Measurements from ENCODE around the gene C2CD2.

DNA sequence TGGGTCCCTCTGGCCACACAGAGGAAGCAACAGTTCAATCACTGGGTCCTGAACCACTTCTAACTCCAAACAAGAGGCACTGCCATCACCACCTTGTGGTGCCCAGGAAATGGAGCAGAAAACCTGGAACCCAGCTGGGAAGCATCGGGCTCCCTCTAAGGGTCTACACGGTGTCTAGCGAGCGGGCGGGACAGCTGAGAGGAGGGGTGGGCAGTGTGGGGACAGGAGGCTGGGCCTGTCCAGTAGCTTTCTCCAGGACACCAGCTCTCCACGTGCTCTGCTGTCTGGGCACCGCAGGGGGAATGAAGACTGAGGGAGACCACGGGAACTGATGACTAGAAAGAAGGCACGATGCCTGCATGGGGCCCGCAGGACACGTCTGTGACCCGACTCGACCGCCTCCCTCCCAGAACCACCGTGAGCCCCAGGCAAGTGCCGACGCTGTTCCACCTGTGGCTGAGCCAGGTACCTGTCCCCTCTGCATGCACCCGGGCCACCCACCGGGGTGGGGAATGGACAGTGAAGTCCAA lies 69.3 kb downstream of the C2CD2 start:
- TF ChIP-seq, protein P1, sequence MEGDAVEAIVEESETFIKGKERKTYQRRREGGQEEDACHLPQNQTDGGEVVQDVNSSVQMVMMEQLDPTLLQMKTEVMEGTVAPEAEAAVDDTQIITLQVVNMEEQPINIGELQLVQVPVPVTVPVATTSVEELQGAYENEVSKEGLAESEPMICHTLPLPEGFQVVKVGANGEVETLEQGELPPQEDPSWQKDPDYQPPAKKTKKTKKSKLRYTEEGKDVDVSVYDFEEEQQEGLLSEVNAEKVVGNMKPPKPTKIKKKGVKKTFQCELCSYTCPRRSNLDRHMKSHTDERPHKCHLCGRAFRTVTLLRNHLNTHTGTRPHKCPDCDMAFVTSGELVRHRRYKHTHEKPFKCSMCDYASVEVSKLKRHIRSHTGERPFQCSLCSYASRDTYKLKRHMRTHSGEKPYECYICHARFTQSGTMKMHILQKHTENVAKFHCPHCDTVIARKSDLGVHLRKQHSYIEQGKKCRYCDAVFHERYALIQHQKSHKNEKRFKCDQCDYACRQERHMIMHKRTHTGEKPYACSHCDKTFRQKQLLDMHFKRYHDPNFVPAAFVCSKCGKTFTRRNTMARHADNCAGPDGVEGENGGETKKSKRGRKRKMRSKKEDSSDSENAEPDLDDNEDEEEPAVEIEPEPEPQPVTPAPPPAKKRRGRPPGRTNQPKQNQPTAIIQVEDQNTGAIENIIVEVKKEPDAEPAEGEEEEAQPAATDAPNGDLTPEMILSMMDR (IDR thresholded peaks at IDR 0.05), result no peak
- no peak for TF ChIP-seq POLR2A (IDR thresholded peaks at IDR 0.05)
